Loucy (cell line): ENCODE measurements around the gene RPL31.

Experiments
- H2AFZ ChIP-seq: fragments of 200-600 bp; sonication (generic); 2 replicates; pipeline ENCODE4 v1.6.0; 2016; ENCODE audit warnings: antibody characterized with exemption, mild to moderate bottlenecking, low read length, moderate library complexity
- H3F3A ChIP-seq: fragments of 200-600 bp; 2 replicates; pipeline ENCODE4 v1.6.0; 2016; ENCODE audit warnings: antibody characterized with exemption, low read depth, mild to moderate bottlenecking
- H3K27me3 ChIP-seq: fragments of 200-600 bp; sonication (generic); 2 replicates; pipeline ENCODE4 v1.6.1; 2014; ENCODE audit warnings: low read length, mild to moderate bottlenecking; ENCODE audit not compliant: insufficient read depth, poor library complexity, severe bottlenecking
- H3K36me3 ChIP-seq: fragments of 200-600 bp; sonication (generic); 2 replicates; pipeline ENCODE4 v1.6.1; 2016; ENCODE audit warnings: low read length; ENCODE audit not compliant: insufficient read depth
- H3K4me1 ChIP-seq: fragments of 200-600 bp; sonication (generic); 2 replicates; pipeline ENCODE4 v1.5.1; 2014; ENCODE audit warnings: low read length, mild to moderate bottlenecking; ENCODE audit not compliant: insufficient read depth, poor library complexity, severe bottlenecking
- H3K4me2 ChIP-seq: fragments of 200-600 bp; sonication (generic); 2 replicates; pipeline ENCODE4 v1.6.0; 2014; ENCODE audit warnings: antibody characterized with exemption, low read length, low read depth, mild to moderate bottlenecking; ENCODE audit not compliant: poor library complexity, severe bottlenecking
- H3K4me3 ChIP-seq: fragments of 200-600 bp; sonication (generic); 2 replicates; pipeline ENCODE4 v1.5.1; 2014; ENCODE audit warnings: low read length, mild to moderate bottlenecking, mixed read lengths; ENCODE audit not compliant: poor library complexity, severe bottlenecking
- H3K79me2 ChIP-seq: fragments of 200-600 bp; sonication (generic); 2 replicates; pipeline ENCODE4 v1.6.1; 2014; ENCODE audit warnings: low read length; ENCODE audit not compliant: insufficient read depth
- H3K9ac ChIP-seq: fragments of 200-600 bp; sonication (generic); 2 replicates; pipeline ENCODE4 v1.6.0; 2014; ENCODE audit warnings: mild to moderate bottlenecking, low read depth, low read length, moderate library complexity; ENCODE audit not compliant: poor library complexity, severe bottlenecking
- H3K9me2 ChIP-seq: fragments of 200-600 bp; sonication (generic); replicated peaks from 2 replicates; pipeline ENCODE4 v1.6.1; 2016; ENCODE audit warnings: low read depth, low read length, mixed read lengths
- H3K9me3 ChIP-seq: fragments of 200-600 bp; sonication (generic); 2 replicates; pipeline ENCODE4 v1.6.1; 2014; ENCODE audit warnings: mild to moderate bottlenecking, antibody characterized with exemption, low read length, low read depth; ENCODE audit not compliant: insufficient read depth
- H4K20me1 ChIP-seq: fragments of 200-600 bp; sonication (generic); 2 replicates; pipeline ENCODE4 v1.6.0; 2014; ENCODE audit warnings: antibody characterized with exemption, low read length, mild to moderate bottlenecking; ENCODE audit not compliant: insufficient read depth, poor library complexity, severe bottlenecking
- EZH2phosphoT487 ChIP-seq: fragments of 200-600 bp; IDR thresholded peaks from 2 replicates; pipeline ENCODE4 v1.6.1; 2018; ENCODE audit warnings: antibody characterized with exemption, mild to moderate bottlenecking, moderate library complexity, borderline replicate concordance
- TF ChIP-seq, protein P1 (sequence below): fragments of 200-600 bp; sonication (generic); conservative IDR thresholded peaks from 2 replicates; pipeline ENCODE4 v1.5.1; 2014; ENCODE audit warnings: mild to moderate bottlenecking, antibody characterized with exemption, low read length

RPL31 gene

DNA sequence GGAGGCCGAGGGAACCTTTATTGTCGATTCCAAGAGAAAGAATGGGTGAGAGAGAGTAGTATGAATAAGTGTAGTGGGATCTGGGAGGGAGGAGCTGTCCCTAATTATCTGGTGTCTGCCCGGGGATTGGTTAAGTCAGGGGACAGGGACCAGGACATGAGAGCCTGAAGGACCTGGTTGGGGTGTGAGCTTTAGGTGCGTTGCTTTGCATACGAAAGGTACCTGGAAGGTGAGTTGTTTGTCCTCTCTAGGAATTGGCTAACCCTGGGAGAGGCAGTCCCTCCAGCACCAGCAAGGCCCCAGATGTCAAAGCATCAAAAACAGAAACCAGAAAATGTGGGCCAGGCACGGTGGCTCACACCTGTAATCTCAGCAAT is 48.1 kb upstream of the RPL31 start:
- Histone ChIP-seq H3K9me3 (no peaks in the 10 kb centered on the region), H3K79me2 (no peaks in the 10 kb centered on the region), H3K9ac (no peak overlapping the region), H3K9me2 (no peaks in the 10 kb centered on the region), H3K4me3 (no peak overlapping the region), H3K4me1 (no peaks in the 10 kb centered on the region), H3K4me2 (no peak overlapping the region), H3K27me3 (no peaks in the 10 kb centered on the region), H3F3A (no peaks in the 10 kb centered on the region), H4K20me1 (no peaks in the 10 kb centered on the region), H3K36me3 (no peaks in the 10 kb centered on the region), H2AFZ (no peak overlapping the region)
- TF ChIP-seq, protein P1, sequence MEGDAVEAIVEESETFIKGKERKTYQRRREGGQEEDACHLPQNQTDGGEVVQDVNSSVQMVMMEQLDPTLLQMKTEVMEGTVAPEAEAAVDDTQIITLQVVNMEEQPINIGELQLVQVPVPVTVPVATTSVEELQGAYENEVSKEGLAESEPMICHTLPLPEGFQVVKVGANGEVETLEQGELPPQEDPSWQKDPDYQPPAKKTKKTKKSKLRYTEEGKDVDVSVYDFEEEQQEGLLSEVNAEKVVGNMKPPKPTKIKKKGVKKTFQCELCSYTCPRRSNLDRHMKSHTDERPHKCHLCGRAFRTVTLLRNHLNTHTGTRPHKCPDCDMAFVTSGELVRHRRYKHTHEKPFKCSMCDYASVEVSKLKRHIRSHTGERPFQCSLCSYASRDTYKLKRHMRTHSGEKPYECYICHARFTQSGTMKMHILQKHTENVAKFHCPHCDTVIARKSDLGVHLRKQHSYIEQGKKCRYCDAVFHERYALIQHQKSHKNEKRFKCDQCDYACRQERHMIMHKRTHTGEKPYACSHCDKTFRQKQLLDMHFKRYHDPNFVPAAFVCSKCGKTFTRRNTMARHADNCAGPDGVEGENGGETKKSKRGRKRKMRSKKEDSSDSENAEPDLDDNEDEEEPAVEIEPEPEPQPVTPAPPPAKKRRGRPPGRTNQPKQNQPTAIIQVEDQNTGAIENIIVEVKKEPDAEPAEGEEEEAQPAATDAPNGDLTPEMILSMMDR = no peak
- no peak for TF ChIP-seq EZH2phosphoT487

DNA sequence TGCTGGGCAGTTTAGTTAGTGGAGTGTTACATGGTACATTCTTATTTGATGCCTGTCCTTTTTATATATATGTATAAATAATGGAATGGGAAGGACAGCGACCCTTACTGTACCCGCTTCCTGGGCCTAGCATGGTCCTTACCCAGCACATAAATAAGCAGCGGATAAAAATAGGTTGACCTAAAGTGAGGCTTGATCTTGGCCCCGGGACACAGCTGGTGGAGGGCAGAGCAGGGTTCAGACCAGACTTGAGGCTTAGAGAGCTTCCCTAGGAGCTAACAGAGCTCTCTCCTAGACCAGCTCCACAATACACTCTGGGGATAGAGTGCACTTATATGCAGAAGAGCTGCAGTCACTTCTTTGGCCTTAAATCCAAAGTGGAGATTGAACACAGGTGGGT is 46.9 kb upstream of the RPL31 start:
- H3F3A ChIP-seq = no peaks in the 10 kb centered on the region
- H3K9me3 ChIP-seq = no peaks in the 10 kb centered on the region
- H3K9ac ChIP-seq = no peak overlapping the region
- H3K36me3 ChIP-seq = no peaks in the 10 kb centered on the region
- no peaks in the 10 kb centered on the region for H3K79me2 ChIP-seq
- no peak overlapping the region for H3K4me2 ChIP-seq
- no peak for TF ChIP-seq EZH2phosphoT487
- TF ChIP-seq, protein P1 = no peak
- no peaks in the 10 kb centered on the region for H4K20me1 ChIP-seq
- no peaks in the 10 kb centered on the region for H3K9me2 ChIP-seq
- H3K4me3 ChIP-seq = no peak overlapping the region
- no peaks in the 10 kb centered on the region for H3K4me1 ChIP-seq
- H3K27me3 ChIP-seq = no peaks in the 10 kb centered on the region
- no peak overlapping the region for H2AFZ ChIP-seq

DNA sequence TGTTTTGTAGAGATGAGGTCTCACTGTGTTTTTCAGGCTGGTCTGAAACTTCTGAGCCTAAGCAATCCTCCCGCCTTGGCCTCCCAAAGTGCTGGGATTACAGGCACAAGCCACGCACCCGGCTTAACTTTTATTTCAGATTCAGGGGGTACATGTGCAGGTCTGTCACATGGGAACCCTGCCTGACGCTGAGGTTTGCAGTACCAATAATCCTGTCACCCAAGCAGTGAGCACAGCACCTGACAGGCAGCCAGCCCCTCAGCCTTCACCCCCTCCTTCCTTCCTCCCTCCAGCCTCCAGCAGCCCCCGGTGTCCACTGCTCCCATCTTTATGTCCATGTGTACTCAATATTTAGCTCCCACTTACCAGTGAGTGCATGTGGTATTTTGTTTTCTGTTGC is 46.0 kb upstream of the RPL31 start:
- Histone ChIP-seq H3F3A (no peaks in the 10 kb centered on the region), H3K79me2 (no peaks in the 10 kb centered on the region), H3K9ac (no peak overlapping the region), H3K9me2 (no peaks in the 10 kb centered on the region), H3K4me3 (no peak overlapping the region), H3K27me3 (no peaks in the 10 kb centered on the region), H2AFZ (no peak overlapping the region), H3K9me3 (no peaks in the 10 kb centered on the region), H3K4me1 (no peaks in the 10 kb centered on the region), H3K4me2 (no peak overlapping the region), H3K36me3 (no peaks in the 10 kb centered on the region), H4K20me1 (no peaks in the 10 kb centered on the region)
- TF ChIP-seq, protein P1 = no peak
- TF ChIP-seq EZH2phosphoT487 = no peak
